ENCODE measurements around the gene MYB. TPM values are rescaled to one million over a fixed set of nuclear protein-coding genes. Genes with fewer than 3 reads are reported as not detected.
A peak's percentile ranks its signal among the peaks of the same experiment; 100 is the strongest.

Gene MYB
- total RNA-seq, 4 donors from 2014 or later = 10.0 to 47.0 (median 14.7) TPM

- Histone ChIP-seq H3K4me1 (no peaks in the 10 kb centered on the region), H3K9me3 (no peaks in the 10 kb centered on the region), H3K27ac (no peak overlapping the region), H3K4me3 (no peak overlapping the region), H3K36me3 (no peaks in the 10 kb centered on the region), H3K27me3 (no peaks in the 10 kb centered on the region)
- TF ChIP-seq CTCF (IDR thresholded peaks at IDR 0.05) = no peak
- TF ChIP-seq POLR2A (IDR thresholded peaks at IDR 0.05) = no peak
- no peak for DNase-seq
Measured at GRCh38 chr6:135173989-135174484, 7.1 kb upstream of the MYB start.

GRCh38 chr6:135176058-135176457 is 5.0 kb upstream of the MYB start:
- H3K36me3 ChIP-seq = no peaks in the 10 kb centered on the region
- TF ChIP-seq POLR2A (IDR thresholded peaks at IDR 0.05) = no peak
- no peak for TF ChIP-seq CTCF (IDR thresholded peaks at IDR 0.05)
- no peaks in the 10 kb centered on the region for H3K4me1 ChIP-seq
- H3K4me3 ChIP-seq = no peak overlapping the region
- no peaks in the 10 kb centered on the region for H3K9me3 ChIP-seq
- no peaks in the 10 kb centered on the region for H3K27me3 ChIP-seq
- no peak overlapping the region for H3K27ac ChIP-seq
- no peak for DNase-seq

GRCh38 chr6:135176464-135176863 is 4.6 kb upstream of the MYB start:
- Histone ChIP-seq H3K4me3 (no peak overlapping the region), H3K36me3 (no peaks in the 10 kb centered on the region), H3K27ac (no peak overlapping the region), H3K9me3 (no peaks in the 10 kb centered on the region), H3K4me1 (no peaks in the 10 kb centered on the region), H3K27me3 (no peaks in the 10 kb centered on the region)
- no peak for TF ChIP-seq POLR2A (IDR thresholded peaks at IDR 0.05)
- TF ChIP-seq CTCF (IDR thresholded peaks at IDR 0.05) = no peak
- no peak for DNase-seq

- DNase-seq = no peak
- H3K4me1 ChIP-seq = peaks cover 0 to 25% (median 0%) of the 10 kb centered on the region in 4 donors
- H3K27ac ChIP-seq = no peak overlapping the region
- H3K9me3 ChIP-seq = no peaks in the 10 kb centered on the region
- no peaks in the 10 kb centered on the region for H3K36me3 ChIP-seq
- no peaks in the 10 kb centered on the region for H3K27me3 ChIP-seq
- no peak for TF ChIP-seq CTCF (IDR thresholded peaks at IDR 0.05)
- TF ChIP-seq POLR2A (IDR thresholded peaks at IDR 0.05) = no peak
- no peak overlapping the region for H3K4me3 ChIP-seq
Measured at GRCh38 chr6:135179372-135179771, 1.7 kb upstream of the MYB start.

GRCh38 chr6:135179920-135180541 is 1.1 kb upstream of the MYB start:
- peak overlapping the region; percentile 61 to 75 (median 70) for H3K4me3 ChIP-seq
- TF ChIP-seq POLR2A (IDR thresholded peaks at IDR 0.05) (no peak), CTCF (IDR thresholded peaks at IDR 0.05) (no peak)
- peak overlapping the region in 1 of 4 donors; percentile 72 for H3K27ac ChIP-seq
- H3K36me3 ChIP-seq = no peaks in the 10 kb centered on the region
- H3K9me3 ChIP-seq = no peaks in the 10 kb centered on the region
- DNase-seq = no peak
- no peaks in the 10 kb centered on the region for H3K27me3 ChIP-seq
- H3K4me1 ChIP-seq = peaks cover 0 to 25% (median 0%) of the 10 kb centered on the region in 4 donors

All from Peyer's patch (tissue), 4 donors.